HEK293 (cell line): Measurements from ENCODE around the gene PDK2.

Source experiments
- ATF2 ChIP-seq: fragments of 450-650 bp; formaldehyde crosslinking; IDR thresholded peaks from 2 replicates; pipeline ENCODE4 v1.5.1; 2016; ENCODE audit warnings: missing biosample characterization, missing genetic modification characterization, low read depth
- BCL11A ChIP-seq: fragments of 450-650 bp; formaldehyde crosslinking; IDR thresholded peaks from 2 replicates; pipeline ENCODE4 v1.5.1; 2016; ENCODE audit warnings: low read depth, missing biosample characterization, missing genetic modification characterization
- FEZF1 ChIP-seq: fragments of 450-650 bp; formaldehyde crosslinking; IDR thresholded peaks from 2 replicates; pipeline ENCODE4 v1.5.1; 2016; ENCODE audit warnings: missing biosample characterization, missing genetic modification characterization
- KLF10 ChIP-seq: fragments of 450-650 bp; IDR thresholded peaks from 2 replicates; pipeline ENCODE4 v1.5.1; 2018; ENCODE audit warnings: missing biosample characterization, mild to moderate bottlenecking, missing genetic modification characterization
- KLF17 ChIP-seq: fragments of 450-650 bp; formaldehyde crosslinking; IDR thresholded peaks from 2 replicates; pipeline ENCODE4 v1.5.1; 2016; ENCODE audit warnings: missing biosample characterization, missing genetic modification characterization
- SALL2 ChIP-seq: fragments of 450-650 bp; formaldehyde crosslinking; IDR thresholded peaks from 2 replicates; pipeline ENCODE4 v1.5.0; 2017; ENCODE audit warnings: missing biosample characterization, mild to moderate bottlenecking, missing genetic modification characterization, borderline replicate concordance
- SP3 ChIP-seq: fragments of 450-650 bp; formaldehyde crosslinking; IDR thresholded peaks from 2 replicates; pipeline ENCODE4 v1.5.1; 2016; ENCODE audit warnings: missing biosample characterization, missing genetic modification characterization
- SP7 ChIP-seq: fragments of 450-650 bp; formaldehyde crosslinking; IDR thresholded peaks from 2 replicates; pipeline ENCODE4 v1.5.1; 2016; ENCODE audit warnings: missing biosample characterization, missing genetic modification characterization
- WT1 ChIP-seq: fragments of 450-650 bp; formaldehyde crosslinking; IDR thresholded peaks from 2 replicates; pipeline ENCODE4 v1.5.1; 2016; ENCODE audit warnings: missing biosample characterization, missing genetic modification characterization
- ZBTB20 ChIP-seq: fragments of 450-650 bp; formaldehyde crosslinking; IDR thresholded peaks from 2 replicates; pipeline ENCODE4 v1.5.1; 2016; ENCODE audit warnings: missing biosample characterization, missing genetic modification characterization
- ZBTB8A ChIP-seq: fragments of 450-650 bp; formaldehyde crosslinking; IDR thresholded peaks from 2 replicates; pipeline ENCODE4 v1.5.1; 2016; ENCODE audit warnings: missing biosample characterization, missing genetic modification characterization
- ZEB2 ChIP-seq: fragments of 450-650 bp; formaldehyde crosslinking; IDR thresholded peaks from 2 replicates; pipeline ENCODE4 v1.5.1; 2016; ENCODE audit warnings: missing biosample characterization, missing genetic modification characterization
- ZNF121 ChIP-seq: fragments of 450-650 bp; formaldehyde crosslinking; IDR thresholded peaks from 2 replicates; pipeline ENCODE4 v1.5.1; 2016; ENCODE audit warnings: missing biosample characterization, missing genetic modification characterization
- ZNF155 ChIP-seq: fragments of 450-650 bp; formaldehyde crosslinking; IDR thresholded peaks from 2 replicates; pipeline ENCODE4 v1.5.1; 2016; ENCODE audit warnings: missing biosample characterization, missing genetic modification characterization
- ZNF248 ChIP-seq: fragments of 450-650 bp; formaldehyde crosslinking; IDR thresholded peaks from 2 replicates; pipeline ENCODE4 v1.5.1; 2017; ENCODE audit warnings: missing biosample characterization, missing genetic modification characterization
- ZNF302 ChIP-seq: fragments of 450-650 bp; formaldehyde crosslinking; IDR thresholded peaks from 2 replicates; pipeline ENCODE4 v1.5.1; 2016; ENCODE audit warnings: missing biosample characterization, missing genetic modification characterization, low read depth
- ZNF324 ChIP-seq: fragments of 450-650 bp; formaldehyde crosslinking; IDR thresholded peaks from 2 replicates; pipeline ENCODE4 v1.5.1; 2016; ENCODE audit warnings: missing biosample characterization, missing genetic modification characterization
- ZNF341 ChIP-seq: fragments of 450-650 bp; formaldehyde crosslinking; IDR thresholded peaks from 2 replicates; pipeline ENCODE4; 2016; ENCODE audit warnings: low read depth, missing biosample characterization, missing genetic modification characterization
- ZNF366 ChIP-seq: fragments of 450-650 bp; formaldehyde crosslinking; conservative IDR thresholded peaks from 2 replicates; pipeline ENCODE4 v1.5.1; 2016; ENCODE audit warnings: missing biosample characterization, missing genetic modification characterization
- ZNF473 ChIP-seq: fragments of 450-650 bp; formaldehyde crosslinking; IDR thresholded peaks from 2 replicates; pipeline ENCODE4 v1.5.1; 2017; ENCODE audit warnings: missing biosample characterization, missing genetic modification characterization
- ZNF521 ChIP-seq: fragments of 450-650 bp; formaldehyde crosslinking; IDR thresholded peaks from 2 replicates; pipeline ENCODE4 v1.5.1; 2017; ENCODE audit warnings: missing biosample characterization, mild to moderate bottlenecking, missing genetic modification characterization
- ZNF529 ChIP-seq: fragments of 450-650 bp; formaldehyde crosslinking; IDR thresholded peaks from 2 replicates; pipeline ENCODE4 v1.5.1; 2017; ENCODE audit warnings: missing genetic modification characterization, missing biosample characterization; ENCODE audit not compliant: insufficient replicate concordance
- ZNF544 ChIP-seq: fragments of 450-650 bp; formaldehyde crosslinking; IDR thresholded peaks from 2 replicates; pipeline ENCODE4 v1.5.0; 2017; ENCODE audit warnings: missing biosample characterization, missing genetic modification characterization
- ZNF549 ChIP-seq: fragments of 450-650 bp; IDR thresholded peaks from 2 replicates; pipeline ENCODE4 v1.5.1; 2018; ENCODE audit warnings: missing biosample characterization, missing genetic modification characterization, mild to moderate bottlenecking, inconsistent platforms, moderate library complexity
- ZNF571 ChIP-seq: fragments of 450-650 bp; formaldehyde crosslinking; IDR thresholded peaks from 2 replicates; pipeline ENCODE4 v1.5.0; 2017; ENCODE audit warnings: missing biosample characterization, missing genetic modification characterization
- ZNF596 ChIP-seq: fragments of 450-650 bp; IDR thresholded peaks from 2 replicates; pipeline ENCODE4 v1.5.0; 2018; ENCODE audit warnings: missing biosample characterization, mild to moderate bottlenecking, missing genetic modification characterization, moderate library complexity
- ZNF621 ChIP-seq: fragments of 450-650 bp; formaldehyde crosslinking; IDR thresholded peaks from 2 replicates; pipeline ENCODE4 v1.5.1; 2017; ENCODE audit warnings: missing biosample characterization, missing genetic modification characterization
- ZNF623 ChIP-seq: fragments of 450-650 bp; formaldehyde crosslinking; IDR thresholded peaks from 2 replicates; pipeline ENCODE4 v1.5.1; 2016; ENCODE audit warnings: missing biosample characterization, missing genetic modification characterization
- ZNF670 ChIP-seq: fragments of 450-650 bp; formaldehyde crosslinking; IDR thresholded peaks from 2 replicates; pipeline ENCODE4 v1.5.1; 2016; ENCODE audit warnings: missing biosample characterization, missing genetic modification characterization, low read depth
- ZNF76 ChIP-seq: fragments of 450-650 bp; formaldehyde crosslinking; IDR thresholded peaks from 2 replicates; pipeline ENCODE4; 2016; ENCODE audit warnings: low read depth, missing biosample characterization, missing genetic modification characterization, borderline replicate concordance
- ZNF777 ChIP-seq: fragments of 450-650 bp; formaldehyde crosslinking; IDR thresholded peaks from 2 replicates; pipeline ENCODE4 v1.5.1; 2017; ENCODE audit warnings: missing biosample characterization, missing genetic modification characterization, borderline replicate concordance
- ZNF837 ChIP-seq: fragments of 450-650 bp; formaldehyde crosslinking; IDR thresholded peaks from 2 replicates; pipeline ENCODE4 v1.5.1; 2016; ENCODE audit warnings: missing biosample characterization, missing genetic modification characterization
- ZSCAN18 ChIP-seq: fragments of 450-650 bp; formaldehyde crosslinking; IDR thresholded peaks from 2 replicates; pipeline ENCODE4 v1.5.1; 2016; ENCODE audit warnings: missing biosample characterization, missing genetic modification characterization
- ZSCAN23 ChIP-seq: fragments of 450-650 bp; formaldehyde crosslinking; IDR thresholded peaks from 2 replicates; pipeline ENCODE4 v1.5.1; 2016; ENCODE audit warnings: missing biosample characterization, missing genetic modification characterization
- ZXDB ChIP-seq: fragments of 450-650 bp; formaldehyde crosslinking; IDR thresholded peaks from 2 replicates; pipeline ENCODE4 v1.5.1; 2016; ENCODE audit warnings: missing biosample characterization, missing genetic modification characterization
- TF ChIP-seq, protein P1 (sequence below): IDR thresholded peaks from 2 replicates; pipeline ENCODE4 v1.6.1; 2011; ENCODE audit warnings: mild to moderate bottlenecking, low read depth, low read length, borderline replicate concordance
- TF ChIP-seq, protein P2 (sequence below): fragments of 450-650 bp; formaldehyde crosslinking; IDR thresholded peaks from 2 replicates; pipeline ENCODE4 v1.5.1; 2016; ENCODE audit warnings: missing biosample characterization, missing genetic modification characterization

The PDK2 gene

DNA sequence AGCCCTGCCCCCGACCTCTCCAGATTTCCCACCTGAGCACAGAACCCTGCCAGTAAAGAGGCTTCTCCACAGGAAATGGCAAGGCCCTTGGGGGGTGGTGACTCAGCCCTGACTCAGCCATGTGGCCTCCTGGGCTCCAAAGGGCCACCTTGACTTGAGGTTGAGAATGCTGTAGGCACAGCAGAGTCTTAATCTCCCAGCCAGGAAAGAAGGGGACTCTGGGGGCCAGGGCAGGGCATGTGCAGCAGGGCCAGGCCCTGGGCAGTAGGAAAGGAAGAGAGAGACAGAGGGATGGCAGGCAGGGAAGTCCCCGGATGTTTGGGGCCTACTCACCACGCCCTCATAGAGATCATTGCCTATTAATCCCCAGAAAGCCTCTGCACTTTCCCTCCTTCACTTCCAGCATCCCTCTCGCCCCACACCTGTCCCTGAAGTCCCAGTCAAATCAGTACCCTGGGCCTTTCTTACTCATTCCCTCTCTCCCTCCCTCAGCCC lies 44.0 kb upstream of the PDK2 start (continued):
- TF ChIP-seq, protein P1, sequence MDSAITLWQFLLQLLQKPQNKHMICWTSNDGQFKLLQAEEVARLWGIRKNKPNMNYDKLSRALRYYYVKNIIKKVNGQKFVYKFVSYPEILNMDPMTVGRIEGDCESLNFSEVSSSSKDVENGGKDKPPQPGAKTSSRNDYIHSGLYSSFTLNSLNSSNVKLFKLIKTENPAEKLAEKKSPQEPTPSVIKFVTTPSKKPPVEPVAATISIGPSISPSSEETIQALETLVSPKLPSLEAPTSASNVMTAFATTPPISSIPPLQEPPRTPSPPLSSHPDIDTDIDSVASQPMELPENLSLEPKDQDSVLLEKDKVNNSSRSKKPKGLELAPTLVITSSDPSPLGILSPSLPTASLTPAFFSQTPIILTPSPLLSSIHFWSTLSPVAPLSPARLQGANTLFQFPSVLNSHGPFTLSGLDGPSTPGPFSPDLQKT = no peak
- TF ChIP-seq ZSCAN18 (no peak), ZNF670 (tag by site-specific recombination) (no peak), ZNF621 (no peak), FEZF1 (tag by site-specific recombination) (0 out of 2 replicates have a peak, but pooled peaks have one; percentile 30), SP7 (peak; percentile 67), ZNF341 (tag by site-specific recombination) (no peak), ZNF623 (tag by site-specific recombination) (no peak), ZNF544 (tag by site-specific recombination) (no peak), SALL2 (tag by site-specific recombination) (no peak), ZNF76 (tag by site-specific recombination) (no peak), ZNF473 (tag by site-specific recombination) (no peak), WT1 (tag by site-specific recombination) (no peak), ZNF521 (tag by site-specific recombination) (no peak), BCL11A (no peak), ZNF529 (tag by site-specific recombination) (no peak), ZNF366 (tag by site-specific recombination) (peak; percentile 76), KLF10 (tag by site-specific recombination) (no peak), ZBTB20 (tag by site-specific recombination) (peak; percentile 48; the same call in 1 of the 2 replicates), ATF2 (tag by site-specific recombination) (no peak), ZNF324 (0 out of 2 replicates have a peak, but pooled peaks have one; percentile 34), ZNF248 (tag by site-specific recombination) (no peak), ZNF549 (no peak), ZNF302 (no peak), ZEB2 (tag by site-specific recombination) (no peak), ZNF837 (tag by site-specific recombination) (no peak), ZNF596 (tag by site-specific recombination) (no peak), ZBTB8A (tag by site-specific recombination) (peak; percentile 48; the same call in 1 of the 2 replicates), ZNF571 (tag by site-specific recombination) (no peak), ZSCAN23 (tag by site-specific recombination) (no peak), ZXDB (0 out of 2 replicates have a peak, but pooled peaks have one; percentile 42), ZNF777 (tag by site-specific recombination) (no peak), KLF17 (tag by site-specific recombination) (no peak), ZNF121 (tag by site-specific recombination) (no peak), SP3 (tag by site-specific recombination) (peak; percentile 35), ZNF155 (tag by site-specific recombination) (no peak)
- TF ChIP-seq, protein P2, sequence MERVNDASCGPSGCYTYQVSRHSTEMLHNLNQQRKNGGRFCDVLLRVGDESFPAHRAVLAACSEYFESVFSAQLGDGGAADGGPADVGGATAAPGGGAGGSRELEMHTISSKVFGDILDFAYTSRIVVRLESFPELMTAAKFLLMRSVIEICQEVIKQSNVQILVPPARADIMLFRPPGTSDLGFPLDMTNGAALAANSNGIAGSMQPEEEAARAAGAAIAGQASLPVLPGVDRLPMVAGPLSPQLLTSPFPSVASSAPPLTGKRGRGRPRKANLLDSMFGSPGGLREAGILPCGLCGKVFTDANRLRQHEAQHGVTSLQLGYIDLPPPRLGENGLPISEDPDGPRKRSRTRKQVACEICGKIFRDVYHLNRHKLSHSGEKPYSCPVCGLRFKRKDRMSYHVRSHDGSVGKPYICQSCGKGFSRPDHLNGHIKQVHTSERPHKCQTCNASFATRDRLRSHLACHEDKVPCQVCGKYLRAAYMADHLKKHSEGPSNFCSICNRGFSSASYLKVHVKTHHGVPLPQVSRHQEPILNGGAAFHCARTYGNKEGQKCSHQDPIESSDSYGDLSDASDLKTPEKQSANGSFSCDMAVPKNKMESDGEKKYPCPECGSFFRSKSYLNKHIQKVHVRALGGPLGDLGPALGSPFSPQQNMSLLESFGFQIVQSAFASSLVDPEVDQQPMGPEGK = peak; percentile 71
